GM23338 (cell line): ENCODE measurements around the gene DCAF6. TPM values are rescaled to one million over a fixed set of nuclear protein-coding genes. Genes with fewer than 3 reads are reported as not detected.

Experiments used
- ATAC-seq: fragments of 200-7000 bp; cut with Tn5 transposase; 3 replicates; pipeline ENCODE4 v1.9.1; 2020
- DNase-seq: peaks from one replicate; pipeline ENCODE4 v3.0.0-alpha.2; 2015; ENCODE audit warnings: low spot score
- H2AFZ ChIP-seq: fragments of 200-600 bp; sonication (generic); 2 replicates; pipeline ENCODE4 v1.8.0; 2016; ENCODE audit warnings: antibody characterized with exemption, mild to moderate bottlenecking, moderate library complexity
- H3F3A ChIP-seq: fragments of 200-600 bp; sonication (generic); replicated peaks from 2 replicates; pipeline ENCODE4 v1.8.0; 2017; ENCODE audit warnings: antibody characterized with exemption, mixed run types, low read depth
- H3K27ac ChIP-seq: fragments of 200-600 bp; sonication (generic); 2 replicates; pipeline ENCODE4 v1.6.1; 2016; ENCODE audit warnings: low read depth
- H3K27me3 ChIP-seq: fragments of 200-600 bp; sonication (generic); 2 replicates; pipeline ENCODE4 v1.8.0; 2016; ENCODE audit warnings: mild to moderate bottlenecking, mixed run types, moderate library complexity; ENCODE audit not compliant: insufficient read depth
- H3K36me3 ChIP-seq: fragments of 200-600 bp; sonication (generic); 2 replicates; pipeline ENCODE4 v1.8.0; 2016; ENCODE audit warnings: mild to moderate bottlenecking; ENCODE audit not compliant: insufficient read depth
- H3K4me1 ChIP-seq: fragments of 200-600 bp; sonication (generic); 2 replicates; pipeline ENCODE4 v1.8.0; 2016; ENCODE audit warnings: mild to moderate bottlenecking, moderate library complexity; ENCODE audit not compliant: insufficient read depth
- H3K4me2 ChIP-seq: fragments of 200-600 bp; sonication (generic); 2 replicates; pipeline ENCODE4 v1.7.1; 2017; ENCODE audit warnings: mixed run types
- H3K4me3 ChIP-seq: fragments of 200-600 bp; sonication (generic); 2 replicates; pipeline ENCODE4 v1.6.1; 2016; ENCODE audit warnings: mixed run types
- H3K79me2 ChIP-seq: fragments of 200-600 bp; sonication (generic); replicated peaks from 2 replicates; pipeline ENCODE4 v1.8.0; 2017; ENCODE audit warnings: mild to moderate bottlenecking; ENCODE audit not compliant: insufficient read depth
- H3K9me2 ChIP-seq: fragments of 200-600 bp; sonication (generic); 2 replicates; pipeline ENCODE4 v1.8.0; 2017; ENCODE audit not compliant: insufficient read depth
- H4K20me1 ChIP-seq: fragments of 200-600 bp; sonication (generic); replicated peaks from 2 replicates; pipeline ENCODE4 v1.8.0; 2017; ENCODE audit warnings: mild to moderate bottlenecking; ENCODE audit not compliant: insufficient read depth
- H3K27ac Mint-ChIP-seq: 2 replicates; pipeline ENCODE4 v1.8.0; 2020; ENCODE audit warnings: inconsistent platforms, mild to moderate bottlenecking, moderate library complexity, mixed read lengths
- H3K27me3 Mint-ChIP-seq: 3 replicates; pipeline ENCODE4 v1.8.0; 2022; ENCODE audit warnings: low read depth, mild to moderate bottlenecking, moderate library complexity, mixed read lengths, inconsistent platforms; ENCODE audit not compliant: insufficient read depth, poor library complexity
- H3K36me3 Mint-ChIP-seq: 3 replicates; pipeline ENCODE4 v1.8.0; 2021; ENCODE audit warnings: low read depth, mild to moderate bottlenecking, inconsistent platforms, moderate library complexity, mixed read lengths
- H3K4me1 Mint-ChIP-seq: 3 replicates; pipeline ENCODE4 v1.8.0; 2020; ENCODE audit warnings: mild to moderate bottlenecking, inconsistent platforms, mixed read lengths
- H3K4me3 Mint-ChIP-seq: 3 replicates; pipeline ENCODE4 v1.8.0; 2021; ENCODE audit warnings: moderate library complexity, mild to moderate bottlenecking, inconsistent platforms, mixed read lengths
- H3K9me3 Mint-ChIP-seq: 3 replicates; pipeline ENCODE4 v1.8.0; 2020; ENCODE audit warnings: moderate library complexity, mild to moderate bottlenecking, inconsistent platforms, mixed read lengths
- CTCF ChIP-seq, 2 experiments: fragments of 200-600 bp in 1 of 2; sonication (generic) in 1 of 2; conservative IDR thresholded peaks; 2 replicates each; pipeline versions ENCODE4 v1.5.1 to v1.6.1; 2016 to 2017; ENCODE audit warnings: antibody characterized with exemption in 2 of 2, low read depth in 2 of 2, mild to moderate bottlenecking in 2 of 2, moderate library complexity in 1 of 2
- ZNF462 ChIP-seq: fragments of 250-450 bp; sonication (Bioruptor Pico); IDR thresholded peaks from 2 replicates; pipeline ENCODE4 v1.5.0; 2020; ENCODE audit warnings: mild to moderate bottlenecking, moderate library complexity
- polyA plus RNA-seq: library from polyadenylated mRNA; unstranded; fragments of >200 nt; fragmentation: Nextera tagmentation; extraction: Ambion mirVana; gene quantifications from 2 replicates; pipeline ENCODE4 v1.2.1, GENCODE V29; 2016
- total RNA-seq: library from RNA; depleted of rRNA; stranded (reverse); fragments of >200 nt; shearing (Covaris generic); gene quantifications from 2 replicates; pipeline ENCODE4 v1.2.3, GENCODE V29; 2014

The DCAF6 gene
- total and polyA plus RNA-seq, 2 experiments from 2014 or later = 18.6 to 27.3 TPM

- TF ChIP-seq ZNF462 (no peak), CTCF (conservative IDR thresholded peaks at IDR 0.05; ENCODE audit: low read depth in 2 of 2) (no peak)
Observed at GRCh38 chr1:167922023-167922422, 14.5 kb upstream of the DCAF6 start (continued).

- Histone ChIP-seq H3K27ac (no peak overlapping the region), H4K20me1 (no peaks in the 10 kb centered on the region), H3K4me2 (no peak overlapping the region), H3K4me1 (peaks cover 18% of the 10 kb centered on the region), H3K79me2 (peaks cover 6% of the 10 kb centered on the region), H3K27me3 (no peaks in the 10 kb centered on the region), H3K4me3 (no peak overlapping the region), H2AFZ (no peak overlapping the region), H3K9me2 (no peaks in the 10 kb centered on the region), H3F3A (no peaks in the 10 kb centered on the region), H3K36me3 (no peaks in the 10 kb centered on the region)
- H3K4me1 Mint-ChIP-seq = peaks cover 8% of the 10 kb centered on the region; the same call in 2 of the 3 replicates
- no peak for DNase-seq
- no peak for ATAC-seq
- no peaks in the 10 kb centered on the region for H3K36me3 Mint-ChIP-seq
- no peak overlapping the region for H3K4me3 Mint-ChIP-seq
- H3K9me3 Mint-ChIP-seq = no peaks in the 10 kb centered on the region
- H3K27me3 Mint-ChIP-seq = no peaks in the 10 kb centered on the region
- no peak overlapping the region for H3K27ac Mint-ChIP-seq
- TF ChIP-seq ZNF462 (no peak), CTCF (conservative IDR thresholded peaks at IDR 0.05; ENCODE audit: low read depth in 2 of 2) (no peak)
Observed at GRCh38 chr1:167922611-167923074, 13.8 kb upstream of the DCAF6 start.
